HG03575 (cell line): ENCODE data around the gene PLK5.
"Not testable (repeated sequence)": the region's sequence is repeated elsewhere in the genome, so short reads cannot be mapped to it uniquely, and the experiment has no call there.

Source experiments
- ATAC-seq: cut with Tn5 transposase; IDR thresholded peaks from one replicate; pipeline ENCODE4 v1.9.1; 2021; ENCODE audit not compliant: unreplicated experiment, insufficient number of reproducible peaks, low FRiP score; ENCODE audit errors: extremely low read depth

The PLK5 gene, protein sequence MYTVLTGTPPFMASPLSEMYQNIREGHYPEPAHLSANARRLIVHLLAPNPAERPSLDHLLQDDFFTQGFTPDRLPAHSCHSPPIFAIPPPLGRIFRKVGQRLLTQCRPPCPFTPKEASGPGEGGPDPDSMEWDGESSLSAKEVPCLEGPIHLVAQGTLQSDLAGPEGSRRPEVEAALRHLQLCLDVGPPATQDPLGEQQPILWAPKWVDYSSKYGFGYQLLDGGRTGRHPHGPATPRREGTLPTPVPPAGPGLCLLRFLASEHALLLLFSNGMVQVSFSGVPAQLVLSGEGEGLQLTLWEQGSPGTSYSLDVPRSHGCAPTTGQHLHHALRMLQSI

DNA sequence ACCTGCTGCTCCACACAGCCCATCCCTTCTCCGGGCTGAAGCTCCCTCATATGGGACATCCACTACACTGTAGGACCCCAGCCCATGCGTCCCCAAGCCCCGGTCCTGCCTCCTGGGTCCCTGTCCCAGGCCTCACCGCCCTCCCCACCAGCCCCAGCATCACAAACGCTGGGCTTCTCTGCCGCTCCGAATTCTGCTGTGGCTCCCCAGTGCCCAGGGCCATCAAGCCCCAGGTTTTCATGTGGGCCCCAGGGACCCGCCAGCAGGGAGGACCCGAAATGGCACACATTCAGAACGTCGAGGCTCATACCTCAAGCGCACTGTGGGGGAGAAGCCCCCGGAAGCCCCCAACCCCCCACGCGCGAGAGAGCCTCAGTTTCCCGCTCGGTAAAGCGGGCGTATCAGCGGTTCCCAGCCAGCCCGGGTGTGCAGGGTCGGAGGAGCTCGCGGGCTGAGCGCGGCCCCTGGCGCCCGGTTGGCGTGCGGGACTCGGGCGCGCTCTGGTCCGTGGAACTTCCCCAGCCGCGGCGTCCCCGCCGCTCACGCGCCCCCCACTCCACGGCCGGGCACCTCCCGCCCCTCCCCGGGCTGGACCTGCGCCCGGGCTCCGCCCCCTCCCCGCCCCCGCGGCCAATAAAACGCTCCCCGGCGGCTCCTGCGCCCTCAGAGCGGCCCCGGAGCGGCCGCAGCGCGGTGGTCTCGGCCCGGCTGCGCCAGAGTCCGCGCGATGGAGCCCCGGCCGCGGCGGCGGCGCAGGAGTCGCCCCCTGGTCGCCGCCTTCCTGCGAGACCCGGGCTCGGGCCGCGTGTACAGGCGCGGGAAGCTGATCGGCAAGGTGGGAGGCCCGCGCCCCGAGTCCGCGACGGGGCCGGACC, at the start of gene PLK5:
Gene PLK5 (plus strand): TSS at position 666 of the 875 bp plus-strand sequence. CDS start 2,920 bp downstream, outside the sequence.
- no peak for ATAC-seq

DNA sequence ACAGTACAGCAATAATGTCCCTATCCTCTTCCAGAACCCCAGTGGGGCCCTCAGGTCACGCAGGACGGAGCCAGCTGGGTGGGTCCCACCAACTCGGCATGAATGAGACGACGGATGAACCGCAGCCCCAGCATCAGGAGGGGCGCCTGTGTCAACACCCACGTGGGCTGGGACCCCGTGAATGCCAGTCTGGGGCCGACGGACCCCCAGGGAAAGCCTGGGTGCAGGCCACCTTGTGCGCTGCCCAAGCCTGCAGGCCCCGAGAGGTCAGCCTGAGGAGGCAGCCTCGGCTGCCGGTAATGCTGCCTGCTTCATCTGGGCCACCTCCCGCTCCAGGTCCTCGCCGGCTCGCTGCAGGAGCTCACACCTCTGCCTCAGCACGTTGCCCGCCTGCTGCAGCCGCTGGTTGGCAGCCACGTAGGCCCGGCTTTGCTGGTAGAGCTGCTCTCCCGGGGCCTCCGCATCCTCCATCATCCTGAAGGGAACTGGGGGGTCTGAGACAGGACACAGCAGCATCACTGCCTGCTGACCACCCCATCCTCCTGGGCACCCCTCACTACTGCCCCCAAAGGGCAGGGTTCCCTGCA, 49.0 kb upstream of the PLK5 start:
- no peak for ATAC-seq

DNA sequence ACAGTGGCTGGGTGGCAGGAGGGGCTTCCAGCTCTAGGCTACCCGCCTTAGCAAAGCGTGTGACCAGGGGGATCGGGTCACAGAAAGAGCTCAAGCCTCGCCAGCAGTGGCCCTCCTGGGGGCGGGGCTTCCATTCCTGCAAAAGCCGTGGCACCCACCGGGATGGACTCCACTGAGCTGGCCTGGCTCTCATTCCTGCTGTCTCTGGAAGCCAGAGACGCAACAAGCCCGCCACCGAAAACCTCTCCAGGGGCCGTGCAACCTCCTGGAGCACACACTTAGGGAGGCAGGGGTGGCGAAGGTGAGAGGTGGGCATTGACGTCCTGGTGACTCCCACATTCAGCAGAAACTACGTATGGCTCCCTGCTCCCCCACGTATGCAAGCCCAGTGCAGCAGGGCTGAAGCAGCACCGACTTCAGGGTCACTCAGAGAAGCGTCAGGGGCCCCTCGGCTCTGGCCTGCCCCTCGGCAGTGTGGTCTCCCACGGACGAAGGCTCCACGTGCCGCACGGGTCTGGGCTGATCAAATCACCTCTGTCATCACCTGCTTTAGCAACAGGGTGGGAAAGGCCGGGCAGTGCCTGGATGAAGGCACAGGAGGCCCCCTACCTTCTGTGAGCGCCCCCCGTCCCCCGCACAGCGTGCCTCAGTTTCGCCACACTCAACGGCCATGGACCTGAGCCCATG, 48.0 kb upstream of the PLK5 start:
- ATAC-seq, result no peak

DNA sequence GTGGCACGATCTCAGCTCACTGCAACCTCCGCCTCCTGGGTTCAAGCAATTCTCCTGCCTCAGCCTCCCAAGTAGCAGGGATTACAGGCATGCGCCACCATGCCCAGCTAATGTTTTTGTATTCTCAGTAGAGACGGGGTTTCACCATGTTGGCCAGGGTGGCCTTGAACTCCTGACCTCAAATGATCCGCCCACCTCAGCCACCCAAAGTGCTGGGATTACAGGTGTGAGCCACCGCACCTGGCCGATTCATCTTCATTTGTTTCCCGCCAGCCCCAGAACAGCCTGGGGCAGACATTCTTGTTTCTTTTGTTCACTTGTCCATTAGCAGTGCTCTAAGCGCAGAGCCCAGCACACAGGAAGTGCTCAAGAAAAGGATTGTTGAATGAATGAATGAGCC, 46.8 kb upstream of the PLK5 start:
- ATAC-seq, result not testable (repeated sequence)

DNA sequence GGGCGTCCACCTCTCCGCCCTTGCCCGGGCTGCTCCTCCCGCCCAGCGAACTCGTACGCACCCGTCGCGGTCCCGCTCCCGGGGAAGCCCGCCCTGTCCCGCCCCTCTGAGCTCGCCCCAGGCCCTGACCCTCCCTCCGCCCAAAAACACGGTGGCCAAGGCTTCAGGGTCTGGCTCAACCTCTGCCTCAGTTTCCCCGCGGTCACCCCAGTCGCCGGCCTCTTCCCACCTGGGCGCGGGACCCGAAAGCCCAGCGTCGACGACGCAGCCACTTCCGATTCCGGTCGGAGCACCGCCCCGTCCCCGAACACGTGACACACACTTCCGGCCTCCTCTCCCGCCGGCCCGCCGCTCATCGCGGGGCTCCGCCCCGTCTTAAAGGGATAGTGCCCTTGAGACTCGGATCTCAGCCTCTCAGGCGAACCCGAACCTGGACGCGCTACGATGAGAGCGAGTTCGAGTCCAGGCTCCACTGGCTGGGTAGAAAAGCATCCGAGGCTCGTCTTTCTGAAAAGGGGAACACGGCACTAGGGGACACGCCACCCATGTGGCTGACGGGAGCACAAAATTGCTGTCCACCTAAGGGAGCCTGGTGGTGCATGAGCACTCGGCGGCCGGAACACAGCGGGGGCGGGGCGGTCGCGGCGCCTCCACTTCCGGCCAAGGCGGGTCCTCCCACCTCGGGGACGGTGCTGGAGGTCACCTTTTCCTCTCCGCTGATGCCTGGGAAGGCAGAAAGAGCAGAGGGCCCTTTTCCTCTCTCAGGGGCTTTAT, 44.8 kb upstream of the PLK5 start, which contains the start of gene C19orf25:
Gene C19orf25 (minus strand): TSS at position 282 of the 774 bp plus-strand sequence. CDS start 312 bp downstream, outside the sequence.
- ATAC-seq, result no peak

DNA sequence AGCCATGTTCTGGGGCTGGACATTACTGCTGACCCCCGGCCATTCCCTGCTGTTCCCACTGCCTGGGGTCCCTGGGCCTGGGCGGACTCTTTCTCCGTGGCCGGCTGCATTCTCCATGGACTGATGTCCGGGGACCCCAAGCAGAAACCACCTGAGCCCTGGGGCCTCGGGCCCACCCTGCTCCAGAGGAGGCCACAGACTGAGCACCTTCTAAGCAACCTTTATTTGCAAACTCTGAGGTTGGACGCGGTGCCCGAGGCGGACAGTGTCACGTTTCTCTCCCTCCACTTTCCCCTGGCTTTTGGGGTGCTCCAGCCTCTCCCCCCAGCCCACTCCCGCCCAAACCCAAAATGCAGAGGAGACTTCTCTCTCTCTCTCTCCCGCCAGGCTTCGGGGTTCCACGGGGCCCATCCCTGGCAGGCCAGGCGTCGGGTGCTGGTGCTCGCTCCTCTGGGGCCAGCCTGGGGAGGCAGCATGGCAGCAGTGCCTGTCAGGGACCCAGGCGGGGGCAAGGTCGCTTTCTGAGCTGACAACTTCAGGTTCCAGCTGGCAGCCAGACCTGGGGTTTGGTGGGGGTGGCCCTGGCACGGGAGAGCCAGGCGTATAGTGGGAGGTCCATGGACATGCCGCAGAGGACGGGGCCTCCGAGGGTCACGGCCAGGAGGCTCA, 42.5 kb upstream of the PLK5 start:
- ATAC-seq, result no peak

DNA sequence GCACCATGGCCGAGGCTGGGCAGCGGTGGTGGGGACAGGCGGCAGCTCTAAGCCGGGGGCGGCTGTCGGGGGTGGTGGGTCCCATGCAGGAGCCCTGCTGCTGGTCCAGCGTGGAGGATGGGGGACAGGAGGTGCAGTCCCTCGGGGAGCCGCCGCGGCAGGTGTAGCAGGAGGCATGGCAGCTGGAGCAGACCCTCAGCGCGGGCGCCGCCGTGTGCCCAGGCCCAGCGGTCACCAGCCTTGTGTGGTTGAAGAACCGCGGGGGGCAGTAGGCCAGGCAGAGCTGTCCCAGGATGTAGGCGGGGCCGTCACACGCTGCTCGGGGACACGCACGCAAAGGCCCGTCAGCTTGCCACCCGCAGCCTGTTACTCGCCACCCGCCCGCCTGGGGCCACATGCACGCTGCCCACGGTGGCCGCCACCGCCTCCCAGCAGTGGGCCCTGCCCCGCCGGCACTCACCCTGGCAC, 42.0 kb upstream of the PLK5 start:
- no peak for ATAC-seq

DNA sequence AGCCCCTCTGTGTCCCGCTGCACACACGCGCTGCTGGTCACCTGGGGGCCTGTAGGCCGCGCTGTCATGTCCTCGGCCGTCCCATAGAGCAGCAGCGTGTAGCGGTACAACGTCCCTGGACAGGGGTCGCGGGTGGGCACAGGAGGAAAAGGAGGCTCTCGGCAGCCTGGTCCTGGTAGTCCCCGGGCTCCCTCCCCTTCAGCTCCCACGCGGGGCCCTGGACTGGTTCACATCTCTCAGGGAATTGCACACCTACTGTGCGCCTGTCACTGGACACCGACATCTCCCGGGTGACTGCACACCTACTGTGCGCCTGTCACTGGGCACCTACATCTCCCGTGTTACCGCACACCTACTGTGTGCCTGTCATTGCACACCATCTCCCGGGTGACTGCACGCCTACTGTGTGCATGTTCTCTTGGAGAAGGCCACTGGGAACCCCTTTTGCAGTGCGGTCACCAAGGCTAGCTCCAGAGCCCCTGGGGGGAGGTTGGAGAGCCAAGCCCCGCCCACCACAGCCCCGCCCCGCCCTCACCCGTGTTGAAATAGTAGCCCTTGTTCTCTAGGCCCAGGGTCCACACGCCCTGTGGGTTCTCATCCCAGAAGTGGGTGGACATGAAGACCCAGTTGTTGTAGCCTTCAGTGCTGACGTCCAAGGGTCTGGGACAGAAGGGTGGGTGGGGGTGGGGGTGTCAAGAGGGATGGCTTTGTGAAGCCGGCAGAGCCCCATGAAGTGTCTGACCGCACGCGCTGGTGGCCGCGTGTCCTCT, 41.3 kb upstream of the PLK5 start:
- ATAC-seq, result no peak

DNA sequence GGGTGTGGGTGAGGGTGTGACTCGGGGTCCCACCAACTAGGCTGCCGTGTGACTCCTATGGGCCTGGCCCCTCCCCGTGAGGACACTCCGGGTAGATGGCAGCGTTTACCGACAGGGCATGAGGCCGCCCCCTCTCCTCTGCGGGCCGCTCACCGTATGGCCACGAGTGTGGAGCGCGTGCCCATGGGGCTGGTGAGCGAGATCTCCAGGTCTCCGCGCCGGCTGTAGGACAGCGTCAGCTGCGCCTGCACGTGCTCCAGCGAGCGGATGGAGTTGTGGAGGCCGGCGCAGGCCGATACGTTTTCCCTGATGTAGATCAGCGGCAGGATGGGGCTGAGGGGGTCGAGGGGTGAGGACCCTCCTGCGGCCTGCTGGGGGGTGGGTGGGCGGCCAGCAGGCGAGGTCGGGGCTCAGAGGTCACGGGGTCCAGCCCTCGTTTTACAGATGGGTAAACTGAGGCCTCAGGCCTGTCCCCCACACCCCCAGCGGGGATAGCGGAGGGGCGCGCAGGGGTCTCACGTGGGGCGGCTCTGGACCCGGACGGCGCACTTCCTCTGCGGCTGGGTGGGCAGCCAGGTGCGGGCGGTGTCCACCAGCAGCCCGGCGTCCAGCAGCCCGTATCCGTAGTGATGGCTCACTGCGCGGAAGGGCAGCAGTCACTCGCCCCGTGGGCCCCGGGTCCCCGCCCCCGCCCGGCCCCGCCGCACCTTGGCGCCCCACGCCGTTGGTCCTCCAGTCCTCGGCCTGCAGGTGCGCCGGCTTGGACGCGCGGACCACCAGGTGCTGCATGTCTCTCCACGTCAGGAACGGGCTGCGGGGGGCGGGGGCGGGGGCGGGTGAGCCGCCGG, 40.5 kb upstream of the PLK5 start:
- ATAC-seq, result no peak

DNA sequence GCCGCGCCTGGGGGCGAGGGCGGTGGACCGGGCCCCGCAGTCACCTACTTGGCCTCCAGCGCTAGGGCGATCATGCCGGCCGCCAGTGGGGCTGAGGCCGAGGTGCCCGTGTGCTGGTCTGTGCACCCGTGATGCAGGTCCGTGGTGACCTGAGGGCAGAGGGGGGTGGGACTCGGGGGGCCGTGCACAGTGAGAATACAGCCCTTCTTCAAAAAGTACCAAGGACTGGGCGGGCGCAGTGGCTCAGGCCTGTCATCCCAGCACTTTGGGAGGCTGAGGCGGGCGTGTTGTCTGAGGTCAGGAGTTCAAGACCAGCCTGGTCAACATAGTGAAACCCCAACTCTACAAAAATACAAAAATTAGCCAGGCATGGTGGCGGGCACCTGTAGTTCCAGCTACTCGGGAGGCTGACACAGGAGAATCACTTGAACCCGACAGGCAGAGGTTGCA, 39.9 kb upstream of the PLK5 start:
- ATAC-seq, result no peak

DNA sequence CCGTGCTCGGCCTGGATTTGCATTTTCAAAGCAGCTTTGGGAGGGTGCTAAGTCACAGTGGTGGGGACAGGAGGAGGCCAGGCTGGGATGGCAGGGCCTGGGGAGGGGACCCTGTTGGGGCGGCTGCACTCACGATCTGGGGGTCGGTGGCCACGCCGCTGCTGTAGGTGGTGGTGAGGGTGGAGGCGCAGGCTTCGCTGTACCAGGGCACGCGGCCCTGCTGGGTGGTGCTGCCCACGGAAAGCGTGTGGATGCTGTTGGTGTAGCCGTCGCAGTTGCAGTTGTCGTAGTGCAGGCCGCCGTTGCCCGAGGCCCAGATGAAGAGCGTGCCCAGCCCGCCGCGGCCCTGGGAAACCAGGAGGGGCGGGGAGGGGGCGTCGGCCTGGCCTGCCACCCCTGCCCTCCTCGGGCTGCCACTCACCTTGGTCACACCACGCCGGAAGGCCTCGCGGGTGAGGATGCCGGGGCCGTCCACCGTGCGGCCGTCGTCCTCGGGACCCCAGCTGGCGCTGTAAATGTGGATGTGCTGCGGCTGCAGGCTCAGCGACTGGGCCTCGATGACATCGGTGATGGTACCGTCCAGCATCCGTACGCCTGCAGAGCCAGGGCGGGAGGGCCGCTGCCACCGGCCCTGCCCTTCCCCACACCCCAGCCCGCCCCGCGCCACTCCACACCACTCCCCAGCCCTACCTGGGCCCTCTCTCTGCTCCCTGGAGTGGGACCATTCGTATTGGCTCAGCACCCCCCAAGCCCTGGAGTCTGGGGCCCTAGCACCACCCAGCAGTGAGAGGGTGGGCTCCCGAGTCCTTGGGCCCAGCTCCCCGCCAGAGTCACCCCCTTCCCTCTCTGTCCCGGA, 36.9 kb upstream of the PLK5 start:
- ATAC-seq, result no peak

DNA sequence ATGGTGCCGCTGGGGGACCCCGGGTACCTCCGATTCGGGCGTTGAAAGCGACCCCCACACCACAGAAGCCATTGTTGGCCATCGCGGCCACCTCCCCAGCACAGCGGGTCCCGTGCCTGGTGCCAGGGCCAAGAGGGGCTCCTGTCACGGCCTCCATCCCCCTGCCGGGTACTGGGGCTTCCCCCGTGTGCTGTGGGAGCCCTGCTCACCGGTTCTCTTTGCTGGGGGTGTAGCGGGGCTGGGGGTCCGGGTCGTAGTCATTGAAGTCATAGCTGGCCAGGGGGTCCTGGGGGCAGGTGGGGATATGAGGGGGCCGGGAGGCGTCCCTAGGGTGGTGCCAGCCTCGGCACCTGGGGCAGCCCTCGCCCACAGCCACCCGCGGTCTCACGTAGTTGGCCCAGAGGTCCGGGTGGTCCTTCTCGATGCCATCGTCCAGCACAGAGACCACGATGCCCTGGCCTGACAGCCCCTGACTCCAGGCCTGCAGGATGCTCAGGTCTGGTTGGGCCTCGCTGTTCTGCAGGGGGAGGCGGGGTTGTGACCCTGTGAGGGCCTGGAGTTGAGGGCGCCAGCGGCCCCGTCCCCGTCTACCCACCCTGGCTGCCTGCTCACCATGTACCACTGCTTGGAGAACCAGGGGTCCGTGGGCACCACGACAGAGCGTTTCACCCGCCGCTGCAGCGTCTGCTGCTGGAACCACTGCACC, 36.1 kb upstream of the PLK5 start:
- no peak for ATAC-seq

DNA sequence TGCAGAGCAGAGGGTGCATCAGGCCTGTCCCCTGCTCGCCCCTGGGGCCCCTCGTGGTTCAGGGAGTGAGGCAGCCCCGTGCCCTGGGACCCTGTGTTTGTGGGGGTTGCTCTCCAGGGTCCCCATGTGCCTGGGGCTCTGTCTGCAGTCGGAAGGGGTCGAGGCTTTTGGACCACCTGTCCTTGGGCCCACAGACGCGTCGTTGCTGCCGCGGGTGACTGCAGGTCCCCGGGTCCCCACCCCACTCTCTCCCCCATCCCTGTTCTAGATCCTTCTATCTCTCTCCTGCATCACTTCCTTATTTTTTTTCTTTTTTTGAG, 35.6 kb upstream of the PLK5 start:
- ATAC-seq, result no peak

DNA sequence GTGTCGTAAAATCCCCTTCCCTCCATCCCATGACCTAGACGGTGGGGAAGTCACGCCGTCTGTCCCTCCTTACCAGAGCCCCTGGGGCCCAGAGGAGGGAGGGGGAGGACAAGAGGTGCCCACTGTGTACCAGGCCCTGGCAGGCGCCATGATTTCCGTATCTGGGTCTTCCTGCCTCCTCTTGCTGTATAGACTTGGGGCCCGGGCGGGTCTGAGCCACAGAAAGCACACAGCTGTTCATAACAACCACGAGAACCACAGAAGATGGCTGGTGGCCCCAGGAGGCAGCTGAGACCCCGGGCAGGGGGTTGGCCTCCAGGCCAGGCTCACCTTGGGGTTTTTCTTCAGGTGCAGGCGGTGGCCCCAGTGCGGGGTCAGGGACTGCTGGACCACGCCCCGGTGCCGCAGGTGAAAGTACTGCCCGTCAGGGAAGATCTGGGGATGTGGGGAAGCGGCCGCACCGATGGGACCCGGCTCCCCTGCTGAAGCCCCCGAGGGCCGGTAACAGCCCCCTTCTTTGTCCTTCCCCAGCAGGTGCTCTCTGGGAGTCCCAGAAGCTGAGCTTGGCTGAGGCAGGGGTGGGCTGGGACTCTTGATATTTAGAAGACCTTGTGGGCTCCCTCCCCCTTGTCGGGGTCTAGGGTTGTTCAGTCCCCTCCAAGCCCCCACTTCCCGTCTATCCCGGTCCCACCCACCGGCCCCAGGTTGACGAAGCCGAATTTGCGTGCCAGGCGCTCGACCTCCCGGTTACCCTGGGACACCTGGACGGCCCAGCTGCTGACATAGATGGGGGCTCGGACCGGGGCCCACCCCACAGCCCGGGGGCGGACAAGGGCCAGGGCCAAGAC, 34.2 kb upstream of the PLK5 start:
- no peak for ATAC-seq
